Mesothelial cell of epicardium (in vitro differentiated cells): Measurements from ENCODE around the gene MAP3K5. TPM values are rescaled to one million over a fixed set of nuclear protein-coding genes. Genes with fewer than 3 reads are reported as not detected.

Experiments
- DNase-seq, 2 experiments: peaks; one replicate each; pipeline ENCODE4 v3.0.0; 2021; ENCODE audit warnings: low spot score in 2 of 2; ENCODE audit not compliant: unreplicated experiment in 2 of 2
- H3K27ac Mint-ChIP-seq: 2 replicates; pipeline ENCODE4 v1.8.0; 2021; ENCODE audit warnings: mixed read lengths
- H3K27me3 Mint-ChIP-seq: 2 replicates; pipeline ENCODE4 v1.8.0; 2021; ENCODE audit warnings: low read depth, mixed read lengths
- H3K36me3 Mint-ChIP-seq: 2 replicates; pipeline ENCODE4 v1.8.0; 2021; ENCODE audit warnings: mixed read lengths
- H3K4me1 Mint-ChIP-seq: 2 replicates; pipeline ENCODE4 v1.8.0; 2021; ENCODE audit warnings: mixed read lengths
- H3K4me3 Mint-ChIP-seq: 2 replicates; pipeline ENCODE4 v1.8.0; 2021; ENCODE audit warnings: mild to moderate bottlenecking, moderate library complexity, mixed read lengths
- H3K9me3 Mint-ChIP-seq: 2 replicates; pipeline ENCODE4 v1.8.0; 2021; ENCODE audit warnings: mixed read lengths
- CTCF ChIP-seq: fragments of 200-600 bp; sonication (generic); IDR thresholded peaks from one replicate; pipeline ENCODE4 v1.5.0; 2021; ENCODE audit warnings: antibody characterized with exemption; ENCODE audit not compliant: unreplicated experiment
- total RNA-seq: library from RNA; stranded (reverse); gene quantifications from 3 replicates; pipeline ENCODE4 v1.2.1, GENCODE V29; 2021

The MAP3K5 gene
- total RNA-seq, 1 donor from 2014 or later: 8.9 TPM

- Mint-ChIP-seq H3K4me1 (peaks cover 2% of the 10 kb centered on the region), H3K27ac (no peak overlapping the region), H3K9me3 (no peaks in the 10 kb centered on the region), H3K27me3 (no peaks in the 10 kb centered on the region), H3K36me3 (peaks cover 11% of the 10 kb centered on the region), H3K4me3 (no peak overlapping the region)
- DNase-seq: no peak
- TF ChIP-seq CTCF: no peak
Measured at GRCh38 chr6:136614994-136615393, 177.3 kb downstream of the MAP3K5 start.

GRCh38 chr6:136614350-136614749 lies 177.9 kb downstream of the MAP3K5 start:
- Mint-ChIP-seq H3K4me3 (no peak overlapping the region), H3K27me3 (no peaks in the 10 kb centered on the region), H3K36me3 (peaks cover 11% of the 10 kb centered on the region), H3K9me3 (no peaks in the 10 kb centered on the region), H3K4me1 (peaks cover 4% of the 10 kb centered on the region), H3K27ac (no peak overlapping the region)
- DNase-seq: no peak
- TF ChIP-seq CTCF: no peak

- peaks cover 11% of the 10 kb centered on the region for H3K36me3 Mint-ChIP-seq
- H3K27ac Mint-ChIP-seq: no peak overlapping the region
- no peaks in the 10 kb centered on the region for H3K9me3 Mint-ChIP-seq
- H3K4me1 Mint-ChIP-seq: peaks cover 4% of the 10 kb centered on the region
- H3K27me3 Mint-ChIP-seq: no peaks in the 10 kb centered on the region
- no peak for TF ChIP-seq CTCF
- H3K4me3 Mint-ChIP-seq: no peak overlapping the region
- no peak for DNase-seq
Measured at GRCh38 chr6:136613477-136613876, 178.8 kb downstream of the MAP3K5 start.

GRCh38 chr6:136612666-136613389 lies 179.4 kb downstream of the MAP3K5 start:
- no peak for TF ChIP-seq CTCF
- Mint-ChIP-seq H3K36me3 (peaks cover 8% of the 10 kb centered on the region), H3K4me1 (peaks cover 6% of the 10 kb centered on the region), H3K4me3 (no peak overlapping the region), H3K27ac (no peak overlapping the region), H3K27me3 (no peaks in the 10 kb centered on the region), H3K9me3 (no peaks in the 10 kb centered on the region)
- no peak for DNase-seq

GRCh38 chr6:136611746-136612145 lies 180.5 kb downstream of the MAP3K5 start:
- Mint-ChIP-seq H3K9me3 (no peaks in the 10 kb centered on the region), H3K4me3 (no peak overlapping the region), H3K36me3 (peaks cover 7% of the 10 kb centered on the region), H3K27me3 (no peaks in the 10 kb centered on the region), H3K27ac (no peak overlapping the region), H3K4me1 (peaks cover 9% of the 10 kb centered on the region)
- DNase-seq: no peak
- no peak for TF ChIP-seq CTCF
